GM23338 (cell line): Measurements from ENCODE around the gene ERC2. TPM values are rescaled to one million over a fixed set of nuclear protein-coding genes. Genes with fewer than 3 reads are reported as not detected.

Source experiments
- ATAC-seq: fragments of 200-7000 bp; cut with Tn5 transposase; 3 replicates; pipeline ENCODE4 v1.9.1; 2020
- DNase-seq: peaks from one replicate; pipeline ENCODE4 v3.0.0-alpha.2; 2015; ENCODE audit warnings: low spot score
- H2AFZ ChIP-seq: fragments of 200-600 bp; sonication (generic); 2 replicates; pipeline ENCODE4 v1.8.0; 2016; ENCODE audit warnings: antibody characterized with exemption, mild to moderate bottlenecking, moderate library complexity
- H3F3A ChIP-seq: fragments of 200-600 bp; sonication (generic); replicated peaks from 2 replicates; pipeline ENCODE4 v1.8.0; 2017; ENCODE audit warnings: antibody characterized with exemption, mixed run types, low read depth
- H3K27ac ChIP-seq: fragments of 200-600 bp; sonication (generic); 2 replicates; pipeline ENCODE4 v1.6.1; 2016; ENCODE audit warnings: low read depth
- H3K27me3 ChIP-seq: fragments of 200-600 bp; sonication (generic); 2 replicates; pipeline ENCODE4 v1.8.0; 2016; ENCODE audit warnings: mild to moderate bottlenecking, mixed run types, moderate library complexity; ENCODE audit not compliant: insufficient read depth
- H3K36me3 ChIP-seq: fragments of 200-600 bp; sonication (generic); 2 replicates; pipeline ENCODE4 v1.8.0; 2016; ENCODE audit warnings: mild to moderate bottlenecking; ENCODE audit not compliant: insufficient read depth
- H3K4me1 ChIP-seq: fragments of 200-600 bp; sonication (generic); 2 replicates; pipeline ENCODE4 v1.8.0; 2016; ENCODE audit warnings: mild to moderate bottlenecking, moderate library complexity; ENCODE audit not compliant: insufficient read depth
- H3K4me2 ChIP-seq: fragments of 200-600 bp; sonication (generic); 2 replicates; pipeline ENCODE4 v1.7.1; 2017; ENCODE audit warnings: mixed run types
- H3K4me3 ChIP-seq: fragments of 200-600 bp; sonication (generic); 2 replicates; pipeline ENCODE4 v1.6.1; 2016; ENCODE audit warnings: mixed run types
- H3K79me2 ChIP-seq: fragments of 200-600 bp; sonication (generic); replicated peaks from 2 replicates; pipeline ENCODE4 v1.8.0; 2017; ENCODE audit warnings: mild to moderate bottlenecking; ENCODE audit not compliant: insufficient read depth
- H3K9me2 ChIP-seq: fragments of 200-600 bp; sonication (generic); 2 replicates; pipeline ENCODE4 v1.8.0; 2017; ENCODE audit not compliant: insufficient read depth
- H4K20me1 ChIP-seq: fragments of 200-600 bp; sonication (generic); replicated peaks from 2 replicates; pipeline ENCODE4 v1.8.0; 2017; ENCODE audit warnings: mild to moderate bottlenecking; ENCODE audit not compliant: insufficient read depth
- H3K27ac Mint-ChIP-seq: 2 replicates; pipeline ENCODE4 v1.8.0; 2020; ENCODE audit warnings: inconsistent platforms, mild to moderate bottlenecking, moderate library complexity, mixed read lengths
- H3K27me3 Mint-ChIP-seq: 3 replicates; pipeline ENCODE4 v1.8.0; 2022; ENCODE audit warnings: low read depth, mild to moderate bottlenecking, moderate library complexity, mixed read lengths, inconsistent platforms; ENCODE audit not compliant: insufficient read depth, poor library complexity
- H3K36me3 Mint-ChIP-seq: 3 replicates; pipeline ENCODE4 v1.8.0; 2021; ENCODE audit warnings: low read depth, mild to moderate bottlenecking, inconsistent platforms, moderate library complexity, mixed read lengths
- H3K4me1 Mint-ChIP-seq: 3 replicates; pipeline ENCODE4 v1.8.0; 2020; ENCODE audit warnings: mild to moderate bottlenecking, inconsistent platforms, mixed read lengths
- H3K4me3 Mint-ChIP-seq: 3 replicates; pipeline ENCODE4 v1.8.0; 2021; ENCODE audit warnings: moderate library complexity, mild to moderate bottlenecking, inconsistent platforms, mixed read lengths
- H3K9me3 Mint-ChIP-seq: 3 replicates; pipeline ENCODE4 v1.8.0; 2020; ENCODE audit warnings: moderate library complexity, mild to moderate bottlenecking, inconsistent platforms, mixed read lengths
- CREB1 ChIP-seq: fragments of 250-450 bp; sonication (Bioruptor Pico); IDR thresholded peaks from 2 replicates; pipeline ENCODE4 v1.5.0; 2020; ENCODE audit warnings: low read depth, mild to moderate bottlenecking, moderate library complexity
- CTCF ChIP-seq, 2 experiments: fragments of 200-600 bp in 1 of 2; sonication (generic) in 1 of 2; conservative IDR thresholded peaks; 2 replicates each; pipeline versions ENCODE4 v1.5.1 to v1.6.1; 2016 to 2017; ENCODE audit warnings: antibody characterized with exemption in 2 of 2, low read depth in 2 of 2, mild to moderate bottlenecking in 2 of 2, moderate library complexity in 1 of 2
- ETS1 ChIP-seq: IDR thresholded peaks from 2 replicates; pipeline ENCODE4 v1.6.1; 2016; ENCODE audit warnings: antibody characterized with exemption
- EZH2 ChIP-seq: fragments of 200-600 bp; sonication (generic); IDR thresholded peaks from one replicate; pipeline ENCODE4 v1.8.0; 2017; ENCODE audit warnings: antibody characterized with exemption, mild to moderate bottlenecking, low read depth; ENCODE audit not compliant: unreplicated experiment
- EZH2phosphoT487 ChIP-seq: fragments of 200-600 bp; sonication (generic); IDR thresholded peaks from one replicate; pipeline ENCODE4 v1.8.1; 2018; ENCODE audit warnings: antibody characterized with exemption; ENCODE audit not compliant: unreplicated experiment
- JUNB ChIP-seq: IDR thresholded peaks from one replicate; pipeline ENCODE4 v1.6.1; 2016; ENCODE audit warnings: antibody characterized with exemption; ENCODE audit not compliant: unreplicated experiment
- NANOG ChIP-seq: IDR thresholded peaks from 2 replicates; pipeline ENCODE4 v1.6.1; 2016; ENCODE audit warnings: antibody characterized with exemption, borderline replicate concordance
- POLR2AphosphoS5 ChIP-seq: IDR thresholded peaks from 2 replicates; pipeline ENCODE4 v1.6.1; 2016; ENCODE audit warnings: antibody characterized with exemption, low read depth
- REST ChIP-seq: IDR thresholded peaks from one replicate; pipeline ENCODE4 v1.6.1; 2018; ENCODE audit warnings: antibody characterized with exemption; ENCODE audit not compliant: unreplicated experiment
- STAT1 ChIP-seq: IDR thresholded peaks from one replicate; pipeline ENCODE4 v1.6.1; 2016; ENCODE audit warnings: antibody characterized with exemption; ENCODE audit not compliant: unreplicated experiment
- ZNF114 ChIP-seq: fragments of 250-450 bp; sonication (Bioruptor Pico); IDR thresholded peaks from 2 replicates; pipeline ENCODE4 v1.5.0; 2020; ENCODE audit warnings: mild to moderate bottlenecking, moderate library complexity
- ZNF331 ChIP-seq: fragments of 250-450 bp; sonication (Bioruptor Pico); IDR thresholded peaks from 2 replicates; pipeline ENCODE4 v1.5.0; 2020; ENCODE audit warnings: low read depth, mild to moderate bottlenecking, moderate library complexity
- ZNF462 ChIP-seq: fragments of 250-450 bp; sonication (Bioruptor Pico); IDR thresholded peaks from 2 replicates; pipeline ENCODE4 v1.5.0; 2020; ENCODE audit warnings: mild to moderate bottlenecking, moderate library complexity
- polyA plus RNA-seq: library from polyadenylated mRNA; unstranded; fragments of >200 nt; fragmentation: Nextera tagmentation; extraction: Ambion mirVana; gene quantifications from 2 replicates; pipeline ENCODE4 v1.2.1, GENCODE V29; 2016
- total RNA-seq: library from RNA; depleted of rRNA; stranded (reverse); fragments of >200 nt; shearing (Covaris generic); gene quantifications from 2 replicates; pipeline ENCODE4 v1.2.3, GENCODE V29; 2014

The ERC2 gene
- total and polyA plus RNA-seq, 2 experiments from 2014 or later, result 11.8 to 13.7 TPM

GRCh38 chr3:55718074-55718473, 750.2 kb downstream of the ERC2 start:
- no peaks in the 10 kb centered on the region for H3K9me2 ChIP-seq
- H3K27ac Mint-ChIP-seq, result no peak overlapping the region
- no peaks in the 10 kb centered on the region for H3K4me1 ChIP-seq
- H3F3A ChIP-seq, result no peaks in the 10 kb centered on the region
- H3K4me3 ChIP-seq, result no peak overlapping the region
- H2AFZ ChIP-seq, result no peak overlapping the region
- peaks cover 9% of the 10 kb centered on the region for H3K4me1 Mint-ChIP-seq
- no peaks in the 10 kb centered on the region for H3K36me3 ChIP-seq
- no peaks in the 10 kb centered on the region for H3K27me3 ChIP-seq
- no peaks in the 10 kb centered on the region for H3K27me3 Mint-ChIP-seq
- no peak overlapping the region for H3K4me3 Mint-ChIP-seq
- H3K36me3 Mint-ChIP-seq, result no peaks in the 10 kb centered on the region
- TF ChIP-seq STAT1 (no peak), ZNF114 (CRISPR knock-in tag) (no peak), NANOG (no peak), CREB1 (CRISPR knock-in tag) (no peak), JUNB (no peak), CTCF (conservative IDR thresholded peaks at IDR 0.05; ENCODE audit: low read depth in 2 of 2) (no peak), ETS1 (no peak), EZH2phosphoT487 (no peak), ZNF462 (CRISPR knock-in tag) (no peak), REST (no peak), POLR2AphosphoS5 (no peak), ZNF331 (CRISPR knock-in tag) (no peak), EZH2 (no peak)
- DNase-seq, result no peak
- H3K9me3 Mint-ChIP-seq, result no peaks in the 10 kb centered on the region
- no peak overlapping the region for H3K27ac ChIP-seq
- no peak overlapping the region for H3K4me2 ChIP-seq
- no peaks in the 10 kb centered on the region for H3K79me2 ChIP-seq
- ATAC-seq, result no peak
- no peaks in the 10 kb centered on the region for H4K20me1 ChIP-seq
